Liver (tissue), 9 donors: ENCODE measurements around the gene HNRNPA2B1. TPM values are rescaled to one million over a fixed set of nuclear protein-coding genes. Genes with fewer than 3 reads are reported as not detected.

Experiments used
- DNase-seq: peaks from one replicate; pipeline ENCODE4 v3.0.0-alpha.2; 2017; ENCODE audit warnings: low spot score
- H3K27ac ChIP-seq, 2 donors: one replicate each; pipeline ENCODE4 v1.7.0; 2013; ENCODE audit warnings: inconsistent platforms in 2 of 2, low read length in 2 of 2, control low read depth in 1 of 2, low read depth in 1 of 2, mild to moderate bottlenecking in 1 of 2
- H3K27me3 ChIP-seq, 4 donors: one replicate each; pipeline versions ENCODE4 v1.6.1 to v1.7.0; 2013; ENCODE audit warnings: low read length in 3 of 4, inconsistent platforms in 1 of 4, mild to moderate bottlenecking in 1 of 4, moderate library complexity in 1 of 4; ENCODE audit not compliant: control insufficient read depth in 4 of 4, insufficient read depth in 4 of 4
- H3K36me3 ChIP-seq, 4 donors: one replicate each; pipeline versions ENCODE4 v1.6.1 to v1.7.0; 2013; ENCODE audit warnings: low read length in 3 of 4, mild to moderate bottlenecking in 3 of 4, low read depth in 1 of 4, moderate library complexity in 1 of 4; ENCODE audit not compliant: control insufficient read depth in 4 of 4, insufficient read depth in 3 of 4
- H3K4me1 ChIP-seq, 4 donors: one replicate each; pipeline versions ENCODE4 v1.6.1 to v1.7.0; 2013; ENCODE audit warnings: low read length in 3 of 4, mild to moderate bottlenecking in 3 of 4, moderate library complexity in 1 of 4; ENCODE audit not compliant: control insufficient read depth in 4 of 4, insufficient read depth in 4 of 4
- H3K4me3 ChIP-seq, 3 donors: one replicate each; pipeline versions ENCODE4 v1.6.1 to v1.7.0; 2013; ENCODE audit warnings: low read length in 3 of 3, control low read depth in 1 of 3, low read depth in 1 of 3, mild to moderate bottlenecking in 1 of 3
- H3K9ac ChIP-seq, 2 donors: one replicate each; pipeline ENCODE4 v1.7.0; 2013; ENCODE audit warnings: low read length in 2 of 2, mild to moderate bottlenecking in 2 of 2, moderate library complexity in 2 of 2, control low read depth in 1 of 2, low read depth in 1 of 2
- H3K9me3 ChIP-seq, 4 donors: one replicate each; pipeline versions ENCODE4 v1.6.1 to v1.7.0; 2013; ENCODE audit warnings: low read length in 3 of 4; ENCODE audit not compliant: control insufficient read depth in 4 of 4
- ATF3 ChIP-seq: IDR thresholded peaks from 2 replicates; pipeline ENCODE4 v1.6.1; 2016; ENCODE audit warnings: antibody characterized with exemption
- CTCF ChIP-seq: fragments of 150-350 bp; IDR thresholded peaks from 2 replicates; pipeline ENCODE4 v1.5.1; 2017; ENCODE audit warnings: improper control_type of control experiment, low read depth, low read length; ENCODE audit not compliant: missing input control
- EGR1 ChIP-seq, 2 donors: IDR thresholded peaks; 2 replicates each; pipeline ENCODE4 v1.6.1; 2016 to 2018; ENCODE audit warnings: antibody characterized with exemption in 2 of 2, low read depth in 2 of 2
- FOXA1 ChIP-seq: IDR thresholded peaks from 2 replicates; pipeline ENCODE4 v1.6.1; 2016; ENCODE audit warnings: antibody characterized with exemption
- FOXA2 ChIP-seq: IDR thresholded peaks from 2 replicates; pipeline ENCODE4 v1.6.1; 2016; ENCODE audit warnings: antibody characterized with exemption
- GABPA ChIP-seq, 2 donors: IDR thresholded peaks in 1 of 2; conservative IDR thresholded peaks in 1 of 2; 2 replicates each; pipeline ENCODE4 v1.6.1; 2016; ENCODE audit warnings: antibody characterized with exemption in 2 of 2, mild to moderate bottlenecking in 1 of 2, moderate library complexity in 1 of 2
- HNF4A ChIP-seq, 2 donors: conservative IDR thresholded peaks; 2 replicates each; pipeline ENCODE4 v1.6.1; 2016; ENCODE audit warnings: antibody characterized with exemption in 2 of 2, mild to moderate bottlenecking in 2 of 2
- HNF4G ChIP-seq: IDR thresholded peaks from 2 replicates; pipeline ENCODE4 v1.6.1; 2016; ENCODE audit warnings: antibody characterized with exemption
- JUND ChIP-seq, 2 donors: IDR thresholded peaks; 2 replicates each; pipeline ENCODE4 v1.6.1; 2016; ENCODE audit warnings: antibody characterized with exemption in 2 of 2
- NR2F2 ChIP-seq: IDR thresholded peaks from 2 replicates; pipeline ENCODE4 v1.6.1; 2016; ENCODE audit warnings: antibody characterized with exemption
- RAD21 ChIP-seq, 2 donors: IDR thresholded peaks; 2 replicates each; pipeline ENCODE4 v1.6.1; 2016; ENCODE audit warnings: antibody characterized with exemption in 2 of 2, mild to moderate bottlenecking in 2 of 2
- RXRA ChIP-seq, 2 donors: IDR thresholded peaks; 2 replicates each; pipeline ENCODE4 v1.6.1; 2017 to 2018; ENCODE audit warnings: antibody characterized with exemption in 2 of 2, mild to moderate bottlenecking in 1 of 2
- SP1 ChIP-seq: IDR thresholded peaks from 2 replicates; pipeline ENCODE4 v1.6.1; 2018; ENCODE audit warnings: antibody characterized with exemption, mild to moderate bottlenecking
- TAF1 ChIP-seq: conservative IDR thresholded peaks from 2 replicates; pipeline ENCODE4 v1.6.1; 2016; ENCODE audit warnings: antibody characterized with exemption, mild to moderate bottlenecking
- YY1 ChIP-seq: IDR thresholded peaks from 2 replicates; pipeline ENCODE4 v1.6.1; 2016; ENCODE audit warnings: antibody characterized with exemption, mild to moderate bottlenecking
- WGBS: extraction: QIAGEN DNeasy Blood & Tissue Kit; methylation state at CpG from one replicate; pipeline ENCODE4 v1.1.7; 2013; 5-methylcytosine and 5-hydroxymethylcytosine counted together
- polyA plus RNA-seq, 2 donors: library from polyadenylated mRNA; stranded (reverse) in 1 of 2; unstranded in 1 of 2; fragments of 200-250 nt in 1 of 2; fragments of >200 nt in 1 of 2; fragmentation: Nextera tagmentation in 1 of 2; extraction: Ambion mirVana in 1 of 2; gene quantifications; one replicate each; pipeline versions ENCODE4 v1.2.1 to v1.2.3, GENCODE V29; 2013 to 2015
- total RNA-seq, 2 donors: library from RNA; depleted of rRNA; stranded (reverse); fragments of >200 nt; gene quantifications; one replicate each; pipeline ENCODE4 v1.2.3, GENCODE V29; 2014
- TF ChIP-seq, protein P1 (sequence below): IDR thresholded peaks from 2 replicates; pipeline ENCODE4 v1.6.1; 2016; ENCODE audit warnings: antibody characterized with exemption
- TF ChIP-seq, protein P2 (sequence below): IDR thresholded peaks from 2 replicates; pipeline ENCODE4 v1.6.1; 2016; ENCODE audit warnings: antibody characterized with exemption
- donor health status: healthy.
- donor health status: healthy.
- donor health status: healthy.
- donor health status: healthy.
- donor health status: healthy.

The HNRNPA2B1 gene
- total and polyA plus RNA-seq, 4 donors, result 128 to 295 (median 181) TPM

DNA sequence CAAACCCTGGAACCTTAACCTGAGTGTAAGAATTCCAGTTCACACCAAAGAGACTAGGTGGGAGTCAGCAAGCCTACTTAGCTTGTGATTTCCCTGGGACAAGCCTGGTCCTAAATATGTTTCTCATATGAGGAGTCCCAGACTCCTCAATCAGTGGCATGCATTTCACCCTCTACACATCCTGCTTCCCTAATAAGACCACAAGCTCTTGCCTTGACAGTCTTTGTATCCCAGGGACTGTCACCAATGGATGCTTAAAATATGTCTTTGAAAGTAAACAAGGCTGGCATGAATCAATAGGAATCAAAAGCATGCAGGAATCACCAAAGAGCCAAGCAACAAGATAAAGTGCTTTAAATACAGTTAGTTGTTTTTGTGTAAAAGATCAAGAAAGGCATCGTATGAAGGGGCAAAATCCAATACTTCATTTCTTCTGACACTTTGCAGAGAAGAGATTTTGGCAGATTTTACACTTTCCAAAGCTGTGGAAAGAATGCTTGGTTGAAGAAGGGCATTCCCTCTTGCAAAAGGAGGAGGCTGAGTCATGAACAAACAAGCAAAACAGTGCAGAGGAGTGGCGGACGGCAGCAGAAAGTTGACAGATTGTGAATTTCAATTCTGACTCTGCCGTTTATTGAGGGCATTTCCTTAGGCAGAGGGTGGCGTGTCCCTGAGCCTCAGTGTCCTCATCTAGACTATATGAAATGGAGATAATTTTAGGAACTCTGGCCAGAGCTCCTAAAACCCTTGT lies 57.1 kb downstream of the HNRNPA2B1 start:
- TF ChIP-seq RAD21 (IDR thresholded peaks at IDR 0.05) (no peak), GABPA (IDR thresholded peaks at IDR 0.05 in 1 of 2, conservative IDR thresholded peaks at IDR 0.05 in 1 of 2) (no peak), FOXA2 (no peak), HNF4A (conservative IDR thresholded peaks at IDR 0.05) (no peak), RXRA (IDR thresholded peaks at IDR 0.05) (no peak)
- TF ChIP-seq, protein P1, sequence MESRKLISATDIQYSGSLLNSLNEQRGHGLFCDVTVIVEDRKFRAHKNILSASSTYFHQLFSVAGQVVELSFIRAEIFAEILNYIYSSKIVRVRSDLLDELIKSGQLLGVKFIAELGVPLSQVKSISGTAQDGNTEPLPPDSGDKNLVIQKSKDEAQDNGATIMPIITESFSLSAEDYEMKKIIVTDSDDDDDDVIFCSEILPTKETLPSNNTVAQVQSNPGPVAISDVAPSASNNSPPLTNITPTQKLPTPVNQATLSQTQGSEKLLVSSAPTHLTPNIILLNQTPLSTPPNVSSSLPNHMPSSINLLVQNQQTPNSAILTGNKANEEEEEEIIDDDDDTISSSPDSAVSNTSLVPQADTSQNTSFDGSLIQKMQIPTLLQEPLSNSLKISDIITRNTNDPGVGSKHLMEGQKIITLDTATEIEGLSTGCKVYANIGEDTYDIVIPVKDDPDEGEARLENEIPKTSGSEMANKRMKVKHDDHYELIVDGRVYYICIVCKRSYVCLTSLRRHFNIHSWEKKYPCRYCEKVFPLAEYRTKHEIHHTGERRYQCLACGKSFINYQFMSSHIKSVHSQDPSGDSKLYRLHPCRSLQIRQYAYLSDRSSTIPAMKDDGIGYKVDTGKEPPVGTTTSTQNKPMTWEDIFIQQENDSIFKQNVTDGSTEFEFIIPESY, result no peak
- Histone ChIP-seq H3K36me3 (no peaks in the 10 kb centered on the region), H3K27me3 (peaks cover 0 to 2% (median 0%) of the 10 kb centered on the region in 4 donors), H3K4me1 (no peaks in the 10 kb centered on the region), H3K9ac (no peak overlapping the region), H3K27ac (no peak overlapping the region), H3K9me3 (no peaks in the 10 kb centered on the region), H3K4me3 (no peak overlapping the region)
- 61% methylated on average over 5 of the region's 5 CpGs for WGBS
- no peak for DNase-seq

DNA sequence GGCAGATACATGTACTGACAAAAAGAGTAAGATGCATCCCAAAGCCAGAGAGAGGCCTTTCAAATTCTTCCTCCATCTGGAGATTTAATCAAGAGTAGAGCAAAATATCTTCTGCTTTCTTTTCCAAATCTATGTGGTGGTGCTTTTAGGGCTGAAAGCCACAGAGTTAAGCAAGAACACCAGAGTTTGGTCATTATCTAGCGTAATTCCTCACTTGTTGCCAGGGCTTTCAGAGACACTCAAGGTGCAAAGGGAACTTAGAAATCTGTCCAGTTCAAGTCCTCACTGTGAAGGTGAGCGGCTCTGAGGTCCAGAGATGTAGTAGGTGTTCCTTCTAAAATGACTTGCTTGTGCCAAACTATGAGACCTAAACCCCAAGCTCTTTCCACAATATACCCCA lies 59.5 kb downstream of the HNRNPA2B1 start:
- H3K9me3 ChIP-seq, result no peaks in the 10 kb centered on the region
- TF ChIP-seq TAF1, result no peak
- TF ChIP-seq, protein P2, sequence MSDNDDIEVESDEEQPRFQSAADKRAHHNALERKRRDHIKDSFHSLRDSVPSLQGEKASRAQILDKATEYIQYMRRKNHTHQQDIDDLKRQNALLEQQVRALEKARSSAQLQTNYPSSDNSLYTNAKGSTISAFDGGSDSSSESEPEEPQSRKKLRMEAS, result no peak
- no peak for TF ChIP-seq RXRA (IDR thresholded peaks at IDR 0.05)
- TF ChIP-seq SP1, result no peak
- TF ChIP-seq YY1, result no peak
- TF ChIP-seq RAD21 (IDR thresholded peaks at IDR 0.05), result no peak
- no peak for TF ChIP-seq NR2F2
- H3K27ac ChIP-seq, result no peak overlapping the region
- DNase-seq, result no peak
- no peak overlapping the region for H3K4me3 ChIP-seq
- H3K4me1 ChIP-seq, result no peaks in the 10 kb centered on the region
- no peaks in the 10 kb centered on the region for H3K36me3 ChIP-seq
- H3K9ac ChIP-seq, result no peak overlapping the region
- 88% methylated on average over 2 of the region's 2 CpGs for WGBS
- H3K27me3 ChIP-seq, result peaks cover 0 to 2% (median 0%) of the 10 kb centered on the region in 4 donors

- H3K4me1 ChIP-seq, result no peaks in the 10 kb centered on the region
- 96% methylated on average over 1 of the region's 1 CpG for WGBS
- TF ChIP-seq, protein P1, result no peak
- TF ChIP-seq NR2F2 (no peak), JUND (IDR thresholded peaks at IDR 0.05) (no peak), GABPA (IDR thresholded peaks at IDR 0.05 in 1 of 2, conservative IDR thresholded peaks at IDR 0.05 in 1 of 2) (no peak), FOXA2 (no peak), YY1 (no peak), HNF4A (conservative IDR thresholded peaks at IDR 0.05) (no peak), TAF1 (no peak), SP1 (no peak), CTCF (no peak), EGR1 (IDR thresholded peaks at IDR 0.05; ENCODE audit: low read depth in 2 of 2) (no peak), RXRA (IDR thresholded peaks at IDR 0.05) (no peak), FOXA1 (no peak), HNF4G (no peak), RAD21 (IDR thresholded peaks at IDR 0.05) (no peak), ATF3 (no peak)
- TF ChIP-seq, protein P2, result no peak
Measured at GRCh38 chr7:26140380-26140779, 60.2 kb downstream of the HNRNPA2B1 start.

More at GRCh38 chr7:26140380-26140779, 60.2 kb downstream of the HNRNPA2B1 start:
- H3K27me3 ChIP-seq, result peaks cover 0 to 2% (median 0%) of the 10 kb centered on the region in 4 donors
- H3K4me3 ChIP-seq, result no peak overlapping the region
- H3K9me3 ChIP-seq, result no peaks in the 10 kb centered on the region
- no peak overlapping the region for H3K27ac ChIP-seq
- H3K36me3 ChIP-seq, result no peaks in the 10 kb centered on the region
- no peak for DNase-seq
- no peak overlapping the region for H3K9ac ChIP-seq
